Left renal cortex interstitium (tissue), 4 donors: ENCODE data around the gene CACNA1C. TPM values are rescaled to one million over a fixed set of nuclear protein-coding genes. Genes with fewer than 3 reads are reported as not detected.

Experiments used
- DNase-seq, 4 donors: peaks; one replicate each; pipeline ENCODE4 v3.0.0-alpha.2; 2013; ENCODE audit warnings: low read depth in 4 of 4, low spot score in 2 of 4, missing footprints in 1 of 4
- polyA plus RNA-seq, 4 donors: library from polyadenylated mRNA; unstranded; fragments of 120-200 nt; gene quantifications; one replicate each; pipeline ENCODE4 v1.2.1, GENCODE V29; 2013; ENCODE audit not compliant: insufficient read length in 4 of 4

The CACNA1C gene
- polyA plus RNA-seq, 4 donors: 6.4 to 13.1 (median 8.9) TPM

GRCh38 chr12:2552000-2552756, 499.4 kb downstream of the CACNA1C start:
- DNase-seq: no peak

GRCh38 chr12:2553388-2554126, 500.8 kb downstream of the CACNA1C start:
- no peak for DNase-seq

- DNase-seq: no peak
These were observed 502.8 kb downstream of the CACNA1C start for GRCh38 chr12:2555487-2556082.

GRCh38 chr12:2557597-2557996, 504.8 kb downstream of the CACNA1C start:
- no peak for DNase-seq

- DNase-seq: no peak
These were observed 507.1 kb downstream of the CACNA1C start for GRCh38 chr12:2559931-2560330.

GRCh38 chr12:2560356-2560755, 507.6 kb downstream of the CACNA1C start:
- DNase-seq: no peak

- no peak for DNase-seq
These were observed 508.6 kb downstream of the CACNA1C start for GRCh38 chr12:2561367-2561766.

GRCh38 chr12:2562400-2562799, 509.6 kb downstream of the CACNA1C start:
- DNase-seq: no peak

GRCh38 chr12:2563709-2564108, 510.9 kb downstream of the CACNA1C start:
- DNase-seq: no peak

- DNase-seq: no peak
These were observed 513.4 kb downstream of the CACNA1C start for GRCh38 chr12:2566161-2566560.

GRCh38 chr12:2567711-2568110, 514.9 kb downstream of the CACNA1C start:
- DNase-seq: no peak

- DNase-seq: no peak
These were observed 517.8 kb downstream of the CACNA1C start for GRCh38 chr12:2570562-2570961.

- DNase-seq: no peak
These were observed 521.7 kb downstream of the CACNA1C start for GRCh38 chr12:2574355-2574935.

- DNase-seq: no peak
These were observed 522.5 kb downstream of the CACNA1C start for GRCh38 chr12:2575245-2575644.

- DNase-seq: no peak
These were observed 525.4 kb downstream of the CACNA1C start for GRCh38 chr12:2578211-2578610.

- no peak for DNase-seq
These were observed 526.0 kb downstream of the CACNA1C start for GRCh38 chr12:2578772-2579171.

GRCh38 chr12:2580821-2581220, 528.0 kb downstream of the CACNA1C start:
- no peak for DNase-seq

- DNase-seq: no peak
These were observed 528.7 kb downstream of the CACNA1C start for GRCh38 chr12:2581293-2582045.

- no peak for DNase-seq
These were observed 529.8 kb downstream of the CACNA1C start for GRCh38 chr12:2582631-2583030.

- peak in 3 of 4 donors; percentile 38 to 43 (median 42) for DNase-seq
These were observed 530.3 kb downstream of the CACNA1C start for GRCh38 chr12:2583091-2583497.
